Panc1 (cell line): ENCODE results near the gene C4BPA.

Experiments
- CTCF ChIP-seq: fragments of 450-650 bp; IDR thresholded peaks from 2 replicates; pipeline ENCODE4 v1.5.1; 2017; ENCODE audit warnings: mild to moderate bottlenecking
- POLR2AphosphoS5 ChIP-seq: IDR thresholded peaks from 2 replicates; pipeline ENCODE4 v1.6.1; 2012; ENCODE audit warnings: mild to moderate bottlenecking, low read depth, low read length, moderate library complexity
- REST ChIP-seq, 2 experiments: IDR thresholded peaks; 2 replicates each; pipeline ENCODE4 v1.6.1; 2011 to 2012; ENCODE audit warnings: low read depth in 2 of 2, control low read depth in 1 of 2, low read length in 1 of 2, mild to moderate bottlenecking in 1 of 2, moderate library complexity in 1 of 2; ENCODE audit not compliant: insufficient read depth in 1 of 2
- SIN3A ChIP-seq: IDR thresholded peaks from 2 replicates; pipeline ENCODE4 v1.6.1; 2012; ENCODE audit warnings: low read depth, mild to moderate bottlenecking, low read length, moderate library complexity, borderline replicate concordance; ENCODE audit not compliant: insufficient read depth

DNA sequence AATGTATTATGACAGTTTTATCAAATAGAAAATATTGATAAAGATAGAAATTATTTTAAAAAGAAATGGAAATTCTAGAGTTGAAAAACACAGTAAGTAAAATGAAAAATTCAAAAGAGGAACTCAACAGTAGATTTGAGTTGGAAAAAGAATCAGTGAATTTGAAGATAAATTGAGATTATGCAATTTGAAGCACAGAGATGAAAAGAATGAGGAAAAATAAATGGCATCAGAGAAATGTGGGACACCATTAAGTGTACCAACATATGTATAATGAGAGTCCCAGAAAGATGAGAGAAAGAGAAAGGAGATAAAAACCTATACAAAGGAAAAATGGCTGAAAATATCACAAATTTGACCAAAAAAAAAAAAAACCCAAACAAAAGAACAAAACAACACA, 25.0 kb downstream of the C4BPA start:
- TF ChIP-seq POLR2AphosphoS5 (no peak), CTCF (no peak), SIN3A (no peak), REST (IDR thresholded peaks at IDR 0.05; ENCODE audit: insufficient read depth in 1 of 2, low read depth in 2 of 2, low read length in 1 of 2) (no peak)
